ENCODE measurements around the gene CTNS.
"Not testable (repeated sequence)": the region's sequence is repeated elsewhere in the genome, so short reads cannot be mapped to it uniquely, and the experiment has no call there.

Gene CTNS

GRCh38 chr17:3695723-3696411 lies 59.3 kb downstream of the CTNS start, which contains the start of gene P2RX5:
TSS of gene P2RX5 (minus strand) at chr17:3696155. CDS start at chr17:3696005, 150 bp downstream.
- no CpG with 5 or more reads among the region's 65 CpGs for WGBS (ENCODE audit: insufficient coverage, insufficient read length)
- H3K27me3 ChIP-seq (ENCODE audit: control insufficient read depth, insufficient read depth, low read length), result no peaks in the 10 kb centered on the region
- H3K36me3 ChIP-seq (ENCODE audit: control insufficient read depth, insufficient read depth, low read length), result no peaks in the 10 kb centered on the region
- no peak for DNase-seq (ENCODE audit: low read depth, low spot score)
- H3K4me1 ChIP-seq (ENCODE audit: control insufficient read depth, insufficient read depth, low read length), result no peaks in the 10 kb centered on the region; the same call in 1 of the 2 replicates
- no peaks in the 10 kb centered on the region for H3K9me3 ChIP-seq (ENCODE audit: control insufficient read depth, insufficient read depth, low read length)
- peak within 1 kb of the TSS; percentile 55; the same call in 1 of the 2 replicates for H3K4me3 ChIP-seq (ENCODE audit: low read length)
- no peak within 1 kb of the TSS for H3K27ac ChIP-seq (ENCODE audit: low read length)

GRCh38 chr17:3697103-3697476 lies 60.5 kb downstream of the CTNS start:
- no peaks in the 10 kb centered on the region for H3K9me3 ChIP-seq (ENCODE audit: control insufficient read depth, insufficient read depth, low read length)
- no peaks in the 10 kb centered on the region for H3K36me3 ChIP-seq (ENCODE audit: control insufficient read depth, insufficient read depth, low read length)
- no peak for DNase-seq (ENCODE audit: low read depth, low spot score)
- H3K4me1 ChIP-seq (ENCODE audit: control insufficient read depth, insufficient read depth, low read length), result no peaks in the 10 kb centered on the region; the same call in 1 of the 2 replicates
- no peak overlapping the region for H3K4me3 ChIP-seq (ENCODE audit: low read length)
- no peaks in the 10 kb centered on the region for H3K27me3 ChIP-seq (ENCODE audit: control insufficient read depth, insufficient read depth, low read length)
- no CpG with 5 or more reads among the region's 12 CpGs for WGBS (ENCODE audit: insufficient coverage, insufficient read length)
- no peak overlapping the region for H3K27ac ChIP-seq (ENCODE audit: low read length)

- DNase-seq (ENCODE audit: low read depth, low spot score), result no peak
- Histone ChIP-seq H3K9me3 (ENCODE audit: control insufficient read depth, insufficient read depth, low read length) (no peaks in the 10 kb centered on the region), H3K36me3 (ENCODE audit: control insufficient read depth, insufficient read depth, low read length) (no peaks in the 10 kb centered on the region), H3K4me1 (ENCODE audit: control insufficient read depth, insufficient read depth, low read length) (no peaks in the 10 kb centered on the region; the same call in 1 of the 2 replicates), H3K4me3 (ENCODE audit: low read length) (no peak overlapping the region), H3K27me3 (ENCODE audit: control insufficient read depth, insufficient read depth, low read length) (no peaks in the 10 kb centered on the region), H3K27ac (ENCODE audit: low read length) (no peak overlapping the region)
- no CpG with 5 or more reads among the region's 4 CpGs for WGBS (ENCODE audit: insufficient coverage, insufficient read length)
Measured at GRCh38 chr17:3698139-3698538, 61.6 kb downstream of the CTNS start.

GRCh38 chr17:3699951-3700350 lies 63.4 kb downstream of the CTNS start:
- no peak overlapping the region for H3K27ac ChIP-seq (ENCODE audit: low read length)
- no peak overlapping the region for H3K4me3 ChIP-seq (ENCODE audit: low read length)
- H3K9me3 ChIP-seq (ENCODE audit: control insufficient read depth, insufficient read depth, low read length), result no peaks in the 10 kb centered on the region
- WGBS (ENCODE audit: insufficient coverage, insufficient read length), result no CpG with 5 or more reads among the region's 4 CpGs
- H3K27me3 ChIP-seq (ENCODE audit: control insufficient read depth, insufficient read depth, low read length), result no peaks in the 10 kb centered on the region
- no peaks in the 10 kb centered on the region; the same call in 1 of the 2 replicates for H3K4me1 ChIP-seq (ENCODE audit: control insufficient read depth, insufficient read depth, low read length)
- H3K36me3 ChIP-seq (ENCODE audit: control insufficient read depth, insufficient read depth, low read length), result no peaks in the 10 kb centered on the region
- no peak for DNase-seq (ENCODE audit: low read depth, low spot score)

DNA sequence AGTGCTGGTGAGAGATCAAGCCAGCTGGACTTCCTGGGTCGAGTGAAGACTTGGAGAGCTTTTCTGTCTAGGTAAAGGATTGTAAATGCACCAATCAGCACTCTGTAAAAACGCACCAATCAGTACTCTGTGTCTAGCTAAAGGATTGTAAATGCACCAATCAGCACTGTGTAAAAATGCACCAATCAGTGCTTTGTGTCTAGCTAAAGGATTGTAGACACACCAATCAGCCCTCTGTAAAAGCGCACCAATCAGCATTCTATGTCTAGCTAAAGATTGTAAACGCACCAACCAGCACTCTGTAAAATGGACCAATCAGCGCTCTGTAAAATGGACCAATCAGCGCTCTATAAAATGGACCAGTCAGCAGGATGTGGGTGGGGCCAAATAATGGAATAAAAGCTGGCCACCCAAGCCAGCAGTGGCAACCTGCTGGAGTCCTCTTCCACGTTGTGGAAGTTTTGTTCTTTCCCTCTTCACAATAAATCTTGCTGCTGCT lies 65.5 kb downstream of the CTNS start:
- H3K27me3 ChIP-seq (ENCODE audit: control insufficient read depth, insufficient read depth, low read length); DNase-seq (ENCODE audit: low read depth, low spot score); H3K36me3 ChIP-seq (ENCODE audit: control insufficient read depth, insufficient read depth, low read length); H3K9me3 ChIP-seq (ENCODE audit: control insufficient read depth, insufficient read depth, low read length); H3K4me3 ChIP-seq (ENCODE audit: low read length); H3K27ac ChIP-seq (ENCODE audit: low read length); H3K4me1 ChIP-seq (ENCODE audit: control insufficient read depth, insufficient read depth, low read length): not testable (repeated sequence)
- no CpG with 5 or more reads among the region's 7 CpGs for WGBS (ENCODE audit: insufficient coverage, insufficient read length)

- WGBS (ENCODE audit: insufficient coverage, insufficient read length), result no CpG with 5 or more reads among the region's 20 CpGs
- Histone ChIP-seq H3K4me3 (ENCODE audit: low read length) (no peak overlapping the region), H3K36me3 (ENCODE audit: control insufficient read depth, insufficient read depth, low read length) (no peaks in the 10 kb centered on the region), H3K4me1 (ENCODE audit: control insufficient read depth, insufficient read depth, low read length) (no peaks in the 10 kb centered on the region), H3K9me3 (ENCODE audit: control insufficient read depth, insufficient read depth, low read length) (no peaks in the 10 kb centered on the region), H3K27ac (ENCODE audit: low read length) (no peak overlapping the region), H3K27me3 (ENCODE audit: control insufficient read depth, insufficient read depth, low read length) (no peaks in the 10 kb centered on the region)
- no peak for DNase-seq (ENCODE audit: low read depth, low spot score)
Measured at GRCh38 chr17:3704931-3705717, 68.6 kb downstream of the CTNS start.

DNA sequence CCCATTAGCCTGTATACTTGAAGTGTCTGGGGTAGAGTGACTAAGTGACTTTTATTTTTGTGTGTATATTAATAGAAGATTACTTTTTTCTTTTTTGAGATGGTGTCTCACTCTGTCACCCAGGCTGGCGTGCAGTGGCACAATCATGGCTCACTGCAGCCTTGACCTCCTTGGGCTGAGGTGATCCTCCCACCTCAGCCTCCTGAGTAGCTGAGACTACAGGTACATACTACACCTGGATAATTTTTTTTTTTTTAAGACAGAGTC lies 69.1 kb downstream of the CTNS start:
- no CpG with 5 or more reads among the region's 1 CpG for WGBS (ENCODE audit: insufficient coverage, insufficient read length)
- H3K27me3 ChIP-seq (ENCODE audit: control insufficient read depth, insufficient read depth, low read length); H3K27ac ChIP-seq (ENCODE audit: low read length); H3K4me1 ChIP-seq (ENCODE audit: control insufficient read depth, insufficient read depth, low read length); H3K9me3 ChIP-seq (ENCODE audit: control insufficient read depth, insufficient read depth, low read length); H3K36me3 ChIP-seq (ENCODE audit: control insufficient read depth, insufficient read depth, low read length); DNase-seq (ENCODE audit: low read depth, low spot score); H3K4me3 ChIP-seq (ENCODE audit: low read length): not testable (repeated sequence)

DNA sequence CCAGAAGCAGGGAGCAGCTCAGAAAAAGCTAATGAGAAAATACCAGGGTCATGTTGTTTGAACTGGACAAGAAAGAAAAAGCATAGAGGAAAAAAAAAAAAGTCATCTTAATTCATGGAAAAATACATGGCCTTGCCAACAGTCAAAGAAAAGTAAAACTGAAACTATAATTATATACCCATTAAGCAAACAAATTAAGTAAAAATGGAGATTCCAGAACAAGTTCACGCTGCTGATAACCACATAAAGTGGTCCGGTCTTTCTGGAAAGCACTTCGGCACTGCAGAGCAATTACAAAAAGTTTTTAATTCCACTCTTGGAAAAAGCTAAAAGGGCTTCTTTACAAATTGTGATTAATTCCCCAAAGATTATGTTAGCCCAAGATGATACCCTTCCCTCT lies 71.8 kb downstream of the CTNS start:
- no peak for DNase-seq (ENCODE audit: low read depth, low spot score)
- no peaks in the 10 kb centered on the region for H3K36me3 ChIP-seq (ENCODE audit: control insufficient read depth, insufficient read depth, low read length)
- no peaks in the 10 kb centered on the region for H3K27me3 ChIP-seq (ENCODE audit: control insufficient read depth, insufficient read depth, low read length)
- H3K4me1 ChIP-seq (ENCODE audit: control insufficient read depth, insufficient read depth, low read length), result no peaks in the 10 kb centered on the region
- no peaks in the 10 kb centered on the region for H3K9me3 ChIP-seq (ENCODE audit: control insufficient read depth, insufficient read depth, low read length)
- no peak overlapping the region for H3K4me3 ChIP-seq (ENCODE audit: low read length)
- no CpG with 5 or more reads among the region's 3 CpGs for WGBS (ENCODE audit: insufficient coverage, insufficient read length)
- H3K27ac ChIP-seq (ENCODE audit: low read length), result no peak overlapping the region

GRCh38 chr17:3710951-3711383 lies 74.4 kb downstream of the CTNS start:
- Histone ChIP-seq H3K9me3 (ENCODE audit: control insufficient read depth, insufficient read depth, low read length) (no peaks in the 10 kb centered on the region), H3K36me3 (ENCODE audit: control insufficient read depth, insufficient read depth, low read length) (no peaks in the 10 kb centered on the region), H3K27me3 (ENCODE audit: control insufficient read depth, insufficient read depth, low read length) (no peaks in the 10 kb centered on the region), H3K4me1 (ENCODE audit: control insufficient read depth, insufficient read depth, low read length) (no peaks in the 10 kb centered on the region), H3K27ac (ENCODE audit: low read length) (no peak overlapping the region), H3K4me3 (ENCODE audit: low read length) (no peak overlapping the region)
- DNase-seq (ENCODE audit: low read depth, low spot score), result no peak
- no CpG with 5 or more reads among the region's 5 CpGs for WGBS (ENCODE audit: insufficient coverage, insufficient read length)
